SK-N-SH (cell line): Measurements from ENCODE around the gene DNAH11. TPM values are rescaled to one million over a fixed set of nuclear protein-coding genes. Genes with fewer than 3 reads are reported as not detected.

Experiments used
- CTCF ChIA-PET: fragments of 300-600, 350-600 bp; formaldehyde crosslinking; extraction: SDS; loops from one replicate; lab custom pipeline; 2021; lab: Yijun Ruan, JAX
- POLR2A ChIA-PET: fragments of 350-600 bp; sonication (Branson Sonifier 250); formaldehyde crosslinking; extraction: SDS; loops from one replicate; lab custom pipeline; 2020; ENCODE audit warnings: antibody characterized with exemption, inconsistent platforms; lab: Yijun Ruan, JAX
- DNase-seq: peaks from one replicate; pipeline ENCODE4 v3.0.0; 2012
- H2AFZ ChIP-seq: fragments of 200-600 bp; sonication (generic); 2 replicates; pipeline ENCODE4 v1.8.1; 2016; ENCODE audit warnings: antibody characterized with exemption, mild to moderate bottlenecking, low read depth
- H3F3A ChIP-seq: fragments of 200-600 bp; sonication (generic); replicated peaks from 2 replicates; pipeline ENCODE3; 2016; ENCODE audit warnings: antibody characterized with exemption, mild to moderate bottlenecking; ENCODE audit not compliant: insufficient read depth
- H3K27ac ChIP-seq, 2 experiments: fragments of 200-500 bp in 1 of 2; fragments of 200-600 bp in 1 of 2; sonication (Bioruptor generic) in 1 of 2; sonication (generic), shearing (Covaris generic) in 1 of 2; 2 replicates each; pipeline versions ENCODE4 v1.5.1 to v1.6.1; 2014 to 2016; ENCODE audit warnings: low read depth in 2 of 2, inconsistent platforms in 1 of 2, low read length in 1 of 2, mild to moderate bottlenecking in 1 of 2, mixed read lengths in 1 of 2
- H3K27me3 ChIP-seq: fragments of 200-600 bp; sonication (generic), shearing (Covaris generic); 2 replicates; pipeline ENCODE4 v1.6.1; 2016; ENCODE audit warnings: mixed run types; ENCODE audit not compliant: insufficient read depth
- H3K36me3 ChIP-seq, 2 experiments: fragments of 200-500 bp in 1 of 2; fragments of 200-600 bp in 1 of 2; sonication (Bioruptor generic) in 1 of 2; sonication (generic) in 1 of 2; replicated peaks in 1 of 2; 2 replicates each; pipeline versions ENCODE3 to v1.5.1; 2014 to 2016; ENCODE audit warnings: low read length in 1 of 2, mild to moderate bottlenecking in 1 of 2; ENCODE audit not compliant: insufficient read depth in 2 of 2, control insufficient read depth in 1 of 2
- H3K4me1 ChIP-seq, 2 experiments: fragments of 200-500 bp in 1 of 2; fragments of 200-600 bp in 1 of 2; sonication (Bioruptor generic) in 1 of 2; sonication (generic), shearing (Covaris generic) in 1 of 2; 2 replicates each; pipeline versions ENCODE4 v1.5.1 to v1.6.1; 2014 to 2016; ENCODE audit warnings: low read depth in 1 of 2, low read length in 1 of 2, mixed run types in 1 of 2; ENCODE audit not compliant: insufficient read depth in 2 of 2, control insufficient read depth in 1 of 2
- H3K4me2 ChIP-seq: fragments of 200-600 bp; sonication (generic), shearing (Covaris generic); 2 replicates; pipeline ENCODE4 v1.6.1; 2017; ENCODE audit warnings: mixed run types
- H3K4me3 ChIP-seq, 2 experiments: fragments of 200-500 bp in 1 of 2; fragments of 200-600 bp in 1 of 2; sonication (Bioruptor generic) in 1 of 2; sonication (generic), shearing (Covaris generic) in 1 of 2; 2 replicates each; pipeline versions ENCODE4 v1.5.1 to v1.8.1; 2014 to 2016; ENCODE audit warnings: low read depth in 2 of 2, inconsistent platforms in 1 of 2, low read length in 1 of 2, mild to moderate bottlenecking in 1 of 2, mixed read lengths in 1 of 2, moderate library complexity in 1 of 2
- H3K79me2 ChIP-seq: fragments of 200-600 bp; sonication (generic); 2 replicates; pipeline ENCODE4 v1.8.1; 2017; ENCODE audit warnings: mild to moderate bottlenecking; ENCODE audit not compliant: insufficient read depth
- H3K9ac ChIP-seq: fragments of 200-600 bp; sonication (generic); 2 replicates; pipeline ENCODE4 v1.6.1; 2017; ENCODE audit warnings: mixed run types
- H3K9me2 ChIP-seq: fragments of 200-600 bp; sonication (generic); 2 replicates; pipeline ENCODE4 v1.6.1; 2017; ENCODE audit warnings: mixed run types
- H3K9me3 ChIP-seq: fragments of 200-600 bp; sonication (generic); 2 replicates; pipeline ENCODE4 v1.6.1; 2017; ENCODE audit warnings: mixed run types, mild to moderate bottlenecking, moderate library complexity
- H4K20me1 ChIP-seq: fragments of 200-600 bp; sonication (generic); 2 replicates; pipeline ENCODE4 v1.6.1; 2017; ENCODE audit warnings: mild to moderate bottlenecking, mixed run types; ENCODE audit not compliant: insufficient read depth
- FOSL2 ChIP-seq: IDR thresholded peaks from 2 replicates; pipeline ENCODE4 v1.4.0; 2012; ENCODE audit warnings: low read depth, mild to moderate bottlenecking, moderate library complexity, borderline replicate concordance
- FOXM1 ChIP-seq: IDR thresholded peaks from 2 replicates; pipeline ENCODE4 v1.4.0; 2012; ENCODE audit warnings: low read depth, mild to moderate bottlenecking
- JUND ChIP-seq: IDR thresholded peaks from 2 replicates; pipeline ENCODE4 v1.4.0; 2012
- MEF2A ChIP-seq: IDR thresholded peaks from 2 replicates; pipeline ENCODE4 v1.4.0; 2012; ENCODE audit warnings: low read depth, borderline replicate concordance
- NFIC ChIP-seq: IDR thresholded peaks from 2 replicates; pipeline ENCODE4 v1.4.0; 2012; ENCODE audit warnings: borderline replicate concordance
- YY1 ChIP-seq: IDR thresholded peaks from 2 replicates; pipeline ENCODE4 v1.4.0; 2012; ENCODE audit warnings: low read depth, mild to moderate bottlenecking
- WGBS: methylation state at CpG from one replicate; pipeline ENCODE4 v1.1.6; 2017; ENCODE audit warnings: low lambda C conversion rate; 5-methylcytosine and 5-hydroxymethylcytosine counted together
- polyA plus RNA-seq, 3 experiments: library from polyadenylated mRNA; depleted of rRNA; stranded (reverse); fragments of >200 nt; gene quantifications; 2 replicates each; pipeline ENCODE4 v1.2.3, GENCODE V29; 2012
- TF ChIP-seq, protein P1 (sequence below): IDR thresholded peaks from 2 replicates; pipeline ENCODE4 v1.4.0; 2012; ENCODE audit warnings: low read depth, borderline replicate concordance
- TF ChIP-seq, protein P2 (sequence below): IDR thresholded peaks from 2 replicates; pipeline ENCODE4 v1.4.0; 2012; ENCODE audit warnings: low read depth
- TF ChIP-seq, protein P3 (sequence below): IDR thresholded peaks from 2 replicates; pipeline ENCODE4 v1.4.0; 2012; ENCODE audit warnings: low read depth, borderline replicate concordance
- TF ChIP-seq, protein P4 (sequence below): fragments of 150-350 bp; IDR thresholded peaks from 2 replicates; pipeline ENCODE4 v1.6.1; 2017; ENCODE audit warnings: antibody characterized with exemption, low read length, low read depth, borderline replicate concordance

The DNAH11 gene
- polyA plus RNA-seq, 1 of the 3 experiments (the other 2 are of a cell fraction) = 0.77 TPM

DNA sequence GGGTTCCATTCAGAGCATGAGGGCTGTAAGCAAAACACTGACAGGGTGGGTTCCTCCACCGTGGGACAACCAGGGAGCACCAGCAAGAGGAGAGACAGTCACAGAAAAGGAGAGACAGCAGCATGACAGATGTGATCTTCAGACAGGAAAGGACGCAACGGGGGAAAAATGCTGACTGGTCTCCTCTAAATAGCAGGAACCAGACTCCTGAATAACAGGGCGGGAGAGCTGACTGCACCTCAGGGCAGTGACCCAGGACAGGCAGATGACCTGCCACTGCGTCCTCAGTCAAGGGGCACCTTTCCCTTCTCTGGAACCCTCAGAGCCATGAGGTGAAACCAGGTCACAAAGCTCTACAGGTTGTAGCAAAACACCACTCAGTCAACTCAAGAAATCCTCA is 365.9 kb downstream of the DNAH11 start (continued):
- TF ChIP-seq, protein P1, sequence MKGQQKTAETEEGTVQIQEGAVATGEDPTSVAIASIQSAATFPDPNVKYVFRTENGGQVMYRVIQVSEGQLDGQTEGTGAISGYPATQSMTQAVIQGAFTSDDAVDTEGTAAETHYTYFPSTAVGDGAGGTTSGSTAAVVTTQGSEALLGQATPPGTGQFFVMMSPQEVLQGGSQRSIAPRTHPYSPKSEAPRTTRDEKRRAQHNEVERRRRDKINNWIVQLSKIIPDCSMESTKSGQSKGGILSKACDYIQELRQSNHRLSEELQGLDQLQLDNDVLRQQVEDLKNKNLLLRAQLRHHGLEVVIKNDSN = no peak
- TF ChIP-seq YY1 = no peak
- no peak for TF ChIP-seq JUND
- TF ChIP-seq, protein P2, sequence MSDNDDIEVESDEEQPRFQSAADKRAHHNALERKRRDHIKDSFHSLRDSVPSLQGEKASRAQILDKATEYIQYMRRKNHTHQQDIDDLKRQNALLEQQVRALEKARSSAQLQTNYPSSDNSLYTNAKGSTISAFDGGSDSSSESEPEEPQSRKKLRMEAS = no peak
- no peak for TF ChIP-seq NFIC
- TF ChIP-seq, all 33 proteins: peak for 0

DNA sequence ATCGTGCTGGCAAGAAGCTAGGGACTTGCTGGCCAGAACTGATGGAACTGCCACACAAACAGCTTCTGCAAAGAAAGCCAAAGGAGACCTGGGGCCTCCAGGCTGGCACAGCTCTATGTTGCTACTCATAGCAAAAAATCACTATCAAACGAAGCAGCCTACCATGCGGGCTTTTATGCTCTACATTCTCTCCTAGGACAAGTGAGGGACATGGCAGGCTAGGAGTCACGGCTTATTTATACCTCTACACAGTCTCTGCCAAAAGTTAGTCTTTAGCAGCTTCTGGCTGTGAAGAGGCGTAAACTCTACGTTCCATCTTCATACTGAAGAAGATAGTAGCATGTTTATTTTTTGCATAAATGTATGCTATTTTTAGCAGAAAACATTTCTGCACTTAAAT is 367.4 kb downstream of the DNAH11 start:
- ChIA-PET CTCF (interaction anchor here (0.6 to 1.0 kb wide), 2 partner anchors 29 to 577 kb away, joined by 3 read pairs; no protein-coding TSS in a partner anchor), POLR2A (no interaction called here)
- Histone ChIP-seq H3K36me3 (peaks cover 2 to 25% of the 10 kb centered on the region in 2 experiments), H3K79me2 (no peaks in the 10 kb centered on the region), H3F3A (no peaks in the 10 kb centered on the region), H3K4me1 (no peaks in the 10 kb centered on the region), H3K27ac (no peak overlapping the region), H3K4me2 (no peak overlapping the region), H3K9me3 (no peaks in the 10 kb centered on the region), H2AFZ (no peak overlapping the region), H3K27me3 (no peaks in the 10 kb centered on the region), H4K20me1 (no peaks in the 10 kb centered on the region), H3K9me2 (no peaks in the 10 kb centered on the region), H3K9ac (no peak overlapping the region), H3K4me3 (no peak overlapping the region)
- no peak for DNase-seq
- WGBS = 78% methylated on average over 6 of the region's 6 CpGs
- TF ChIP-seq, protein P3, sequence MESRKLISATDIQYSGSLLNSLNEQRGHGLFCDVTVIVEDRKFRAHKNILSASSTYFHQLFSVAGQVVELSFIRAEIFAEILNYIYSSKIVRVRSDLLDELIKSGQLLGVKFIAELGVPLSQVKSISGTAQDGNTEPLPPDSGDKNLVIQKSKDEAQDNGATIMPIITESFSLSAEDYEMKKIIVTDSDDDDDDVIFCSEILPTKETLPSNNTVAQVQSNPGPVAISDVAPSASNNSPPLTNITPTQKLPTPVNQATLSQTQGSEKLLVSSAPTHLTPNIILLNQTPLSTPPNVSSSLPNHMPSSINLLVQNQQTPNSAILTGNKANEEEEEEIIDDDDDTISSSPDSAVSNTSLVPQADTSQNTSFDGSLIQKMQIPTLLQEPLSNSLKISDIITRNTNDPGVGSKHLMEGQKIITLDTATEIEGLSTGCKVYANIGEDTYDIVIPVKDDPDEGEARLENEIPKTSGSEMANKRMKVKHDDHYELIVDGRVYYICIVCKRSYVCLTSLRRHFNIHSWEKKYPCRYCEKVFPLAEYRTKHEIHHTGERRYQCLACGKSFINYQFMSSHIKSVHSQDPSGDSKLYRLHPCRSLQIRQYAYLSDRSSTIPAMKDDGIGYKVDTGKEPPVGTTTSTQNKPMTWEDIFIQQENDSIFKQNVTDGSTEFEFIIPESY = no peak
- TF ChIP-seq, protein P4, sequence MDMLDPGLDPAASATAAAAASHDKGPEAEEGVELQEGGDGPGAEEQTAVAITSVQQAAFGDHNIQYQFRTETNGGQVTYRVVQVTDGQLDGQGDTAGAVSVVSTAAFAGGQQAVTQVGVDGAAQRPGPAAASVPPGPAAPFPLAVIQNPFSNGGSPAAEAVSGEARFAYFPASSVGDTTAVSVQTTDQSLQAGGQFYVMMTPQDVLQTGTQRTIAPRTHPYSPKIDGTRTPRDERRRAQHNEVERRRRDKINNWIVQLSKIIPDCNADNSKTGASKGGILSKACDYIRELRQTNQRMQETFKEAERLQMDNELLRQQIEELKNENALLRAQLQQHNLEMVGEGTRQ = no peak
- TF ChIP-seq FOXM1 = no peak

DNA sequence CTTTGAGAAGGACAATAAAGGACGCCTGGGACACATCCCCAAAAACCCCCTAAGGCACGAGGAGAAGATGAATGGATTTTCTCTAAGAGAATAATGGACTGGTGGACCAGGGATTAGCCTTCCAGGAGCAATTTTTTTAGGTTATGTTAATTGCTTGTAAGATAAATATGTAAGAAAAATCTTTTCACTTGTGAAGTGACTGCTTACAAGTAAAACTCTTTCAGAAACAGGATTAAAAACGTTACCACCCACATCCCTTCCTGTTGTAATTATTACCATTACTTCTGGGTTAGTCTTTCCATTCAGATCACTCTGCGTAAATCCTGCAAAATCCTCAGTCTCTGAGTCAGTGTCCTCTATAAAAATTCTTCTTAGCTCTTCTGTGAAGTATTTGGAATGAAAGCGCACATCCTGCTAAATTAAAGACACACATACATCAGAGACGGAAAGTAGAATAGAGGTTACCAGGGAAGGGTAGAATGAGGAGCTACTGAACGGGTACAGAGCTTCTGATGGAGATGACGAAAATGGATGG is 368.6 kb downstream of the DNAH11 start:
- CTCF ChIA-PET = interaction anchor here (1.4 kb wide), 1 partner anchor 12 kb away, joined by 3 read pairs; no protein-coding TSS in a partner anchor
- Histone ChIP-seq H3K4me2 (no peak overlapping the region), H3K9me3 (no peaks in the 10 kb centered on the region), H2AFZ (no peak overlapping the region), H3K9me2 (no peaks in the 10 kb centered on the region), H3K36me3 (peaks cover 2 to 14% of the 10 kb centered on the region in 2 experiments), H3K9ac (no peak overlapping the region), H3F3A (no peaks in the 10 kb centered on the region), H3K27me3 (no peaks in the 10 kb centered on the region), H4K20me1 (no peaks in the 10 kb centered on the region), H3K27ac (no peak overlapping the region), H3K4me3 (no peak overlapping the region), H3K4me1 (no peaks in the 10 kb centered on the region), H3K79me2 (no peaks in the 10 kb centered on the region)
- TF ChIP-seq FOSL2 (no peak), MEF2A (no peak)
- TF ChIP-seq, protein P4 = no peak
- WGBS = 72% methylated on average over 8 of the region's 8 CpGs
- POLR2A ChIA-PET = no interaction called here
- no peak for DNase-seq
